HepG2 (cell line): ENCODE results near the gene PIP5KL1. TPM values are rescaled to one million over a fixed set of nuclear protein-coding genes. Genes with fewer than 3 reads are reported as not detected.

Experiments used
- ATAC-seq: fragments of 200-7000 bp; cut with Tn5 transposase; 3 replicates; pipeline ENCODE4 v1.9.1; 2020; ENCODE audit warnings: mild to moderate bottlenecking, moderate library complexity
- BruUV-seq: library from RNA; stranded (reverse); fragments of 400-500 nt; replicated peaks from 2 replicates; lab custom pipeline; 2021; lab: Mats Ljungman, UMichigan
- CTCF ChIA-PET: fragments of 300-600 bp; formaldehyde crosslinking; extraction: SDS; loops from one replicate; lab custom pipeline; 2021; ENCODE audit warnings: low total read pairs, inconsistent platforms, low intra/inter-chr PET ratio; lab: Yijun Ruan, JAX
- POLR2A ChIA-PET: fragments of 350-600 bp; sonication (Branson Sonifier 250); formaldehyde crosslinking; loops from one replicate; lab custom pipeline; 2020; ENCODE audit warnings: antibody characterized with exemption, inconsistent platforms; lab: Yijun Ruan, JAX
- DNase-seq: peaks from one replicate; pipeline ENCODE4 v3.0.0-alpha.2; 2015; ENCODE audit warnings: low spot score
- FAIRE-seq: peaks from 3 replicates; lab custom pipeline; 2011; peaks lifted over from hg19 to GRCh38; lab: Jason Lieb, UNC
- H2AFZ ChIP-seq: one replicate; pipeline ENCODE4 v1.6.1; 2011; ENCODE audit warnings: low read length, inconsistent platforms
- H3K27ac ChIP-seq: fragments of 300-600 bp; 3 replicates; pipeline ENCODE4 v1.8.0; 2011; ENCODE audit warnings: mixed run types, mild to moderate bottlenecking, mixed read lengths, low read length, inconsistent platforms; ENCODE audit not compliant: insufficient read depth; ENCODE audit errors: extremely low read length
- H3K27me3 ChIP-seq, 2 experiments: fragments of 200-600 bp in 1 of 2; 2 replicates in 1 of 2; 3 replicates in 1 of 2; pipeline versions ENCODE4 v1.6.0 to v1.8.0; 2011; ENCODE audit warnings: low read length in 2 of 2, mild to moderate bottlenecking in 2 of 2, moderate library complexity in 2 of 2, inconsistent platforms in 1 of 2; ENCODE audit not compliant: insufficient read depth in 2 of 2, control insufficient read depth in 1 of 2
- H3K36me3 ChIP-seq, 2 experiments: fragments of 200-600 bp in 1 of 2; replicated peaks in 1 of 2; 2 replicates in 1 of 2; 3 replicates in 1 of 2; pipeline versions ENCODE4 v1.5.1 to v1.8.0; 2011; ENCODE audit warnings: low read length in 2 of 2, inconsistent platforms in 1 of 2; ENCODE audit not compliant: insufficient read depth in 2 of 2, control insufficient read depth in 1 of 2
- H3K4me1 ChIP-seq: 2 replicates; pipeline ENCODE4 v1.5.1; 2012; ENCODE audit warnings: low read length, inconsistent platforms; ENCODE audit not compliant: insufficient read depth
- H3K4me2 ChIP-seq: 2 replicates; pipeline ENCODE4 v1.6.0; 2011; ENCODE audit warnings: low read depth, low read length, inconsistent platforms
- H3K4me3 ChIP-seq, 3 experiments: fragments of 200-600 bp in 1 of 3; sonication (generic), shearing (Covaris generic) in 1 of 3; replicated peaks in 1 of 3; 2 replicates each; pipeline ENCODE4 v1.5.1; 2011 to 2016; ENCODE audit warnings: low read length in 3 of 3, inconsistent platforms in 2 of 3, low read depth in 2 of 3, mild to moderate bottlenecking in 2 of 3, control low read depth in 1 of 3, mixed read lengths in 1 of 3; ENCODE audit not compliant: insufficient read depth in 1 of 3
- H3K79me2 ChIP-seq: one replicate; pipeline ENCODE4 v1.6.1; 2011; ENCODE audit warnings: low read length, inconsistent platforms; ENCODE audit not compliant: insufficient read depth
- H3K9ac ChIP-seq: 2 replicates; pipeline ENCODE4 v1.6.0; 2011; ENCODE audit warnings: mild to moderate bottlenecking, low read depth, low read length, inconsistent platforms; ENCODE audit not compliant: insufficient read depth
- H3K9me3 ChIP-seq: 2 replicates; pipeline ENCODE4 v1.5.1; 2012; ENCODE audit warnings: mild to moderate bottlenecking, low read length
- H4K20me1 ChIP-seq: 2 replicates; pipeline ENCODE4 v1.6.0; 2011; ENCODE audit warnings: inconsistent platforms, mild to moderate bottlenecking, low read length, moderate library complexity; ENCODE audit not compliant: insufficient read depth
- AKAP8 ChIP-seq: sonication (generic); formaldehyde crosslinking; IDR thresholded peaks from 2 replicates; pipeline ENCODE4 v1.5.1; 2020; ENCODE audit warnings: mild to moderate bottlenecking, missing genetic modification reagents
- ATM ChIP-seq: fragments of 450-650 bp; IDR thresholded peaks from 2 replicates; pipeline ENCODE4 v1.7.1; 2017; ENCODE audit warnings: mild to moderate bottlenecking, borderline replicate concordance
- BATF2 ChIP-seq: sonication (generic); formaldehyde crosslinking; IDR thresholded peaks from 2 replicates; pipeline ENCODE4 v1.8.0; 2022; ENCODE audit warnings: mild to moderate bottlenecking, missing genetic modification reagents, moderate library complexity
- HNF4G ChIP-seq, 2 experiments: sonication (generic) in 1 of 2; formaldehyde crosslinking in 1 of 2; IDR thresholded peaks; 2 replicates each; pipeline versions ENCODE4 v1.4.0 to v1.6.1; 2011 to 2020; ENCODE audit warnings: borderline replicate concordance in 2 of 2, low read depth in 2 of 2, mild to moderate bottlenecking in 2 of 2, low read length in 1 of 2, missing genetic modification reagents in 1 of 2, moderate library complexity in 1 of 2
- JDP2 ChIP-seq: sonication (generic); formaldehyde crosslinking; IDR thresholded peaks from 2 replicates; pipeline ENCODE4 v1.8.1; 2022; ENCODE audit warnings: missing genetic modification reagents, borderline replicate concordance
- NCOA1 ChIP-seq: sonication (generic); formaldehyde crosslinking; IDR thresholded peaks from 2 replicates; pipeline ENCODE4 v1.9.0; 2021; ENCODE audit warnings: missing genetic modification reagents
- NKX3-1 ChIP-seq: sonication (generic); formaldehyde crosslinking; IDR thresholded peaks from 2 replicates; pipeline ENCODE4 v1.5.0; 2020; ENCODE audit warnings: missing genetic modification reagents
- STAG1 ChIP-seq: sonication (generic); formaldehyde crosslinking; IDR thresholded peaks from 2 replicates; pipeline ENCODE4 v1.4.0; 2020; ENCODE audit warnings: missing genetic modification reagents
- TCF7 ChIP-seq: sonication (generic); IDR thresholded peaks from 2 replicates; pipeline ENCODE4 v1.6.1; 2016; ENCODE audit warnings: antibody characterized with exemption, low read depth
- ZBTB14 ChIP-seq: sonication (generic); formaldehyde crosslinking; IDR thresholded peaks from 2 replicates; pipeline ENCODE4 v1.4.0; 2020; ENCODE audit warnings: missing genetic modification reagents
- ZBTB2 ChIP-seq: sonication (generic); formaldehyde crosslinking; IDR thresholded peaks from 2 replicates; pipeline ENCODE4 v1.8.0; 2022; ENCODE audit warnings: low read depth, missing genetic modification reagents
- ZMYM4 ChIP-seq: sonication (generic); formaldehyde crosslinking; IDR thresholded peaks from 2 replicates; pipeline ENCODE4 v1.8.1; 2023; ENCODE audit warnings: mild to moderate bottlenecking, missing genetic modification reagents
- ZNF468 ChIP-seq: sonication (generic); formaldehyde crosslinking; IDR thresholded peaks from 2 replicates; pipeline ENCODE4 v1.8.0; 2022; ENCODE audit warnings: mild to moderate bottlenecking, moderate library complexity, missing genetic modification reagents
- ZNF567 ChIP-seq: sonication (generic); formaldehyde crosslinking; IDR thresholded peaks from 2 replicates; pipeline ENCODE4 v1.8.1; 2023; ENCODE audit warnings: mild to moderate bottlenecking, missing genetic modification reagents, borderline replicate concordance
- ZNF841 ChIP-seq: sonication (generic); formaldehyde crosslinking; IDR thresholded peaks from 2 replicates; pipeline ENCODE4 v1.8.1; 2023; ENCODE audit warnings: missing genetic modification reagents, borderline replicate concordance
- WGBS: methylation state at CpG from one replicate; pipeline ENCODE4 v1.1.6; 2017; ENCODE audit warnings: low lambda C conversion rate; 5-methylcytosine and 5-hydroxymethylcytosine counted together
- in situ Hi-C: cut with HindIII; loops from 2 replicates; pipeline ENCODE4 v1.10.0; 2017; ENCODE audit warnings: low pct_unique_long_range_greater_than_20kb; ENCODE audit not compliant: extremely low pct_ligation_motif_present
- intact Hi-C: fragments of 100-400 bp; cut with micrococcal nuclease; formaldehyde crosslinking; loops from one replicate; pipeline ENCODE4 v1.10.0; 2022; ENCODE audit not compliant: unreplicated experiment
- polyA plus RNA-seq, 8 experiments: library from polyadenylated mRNA; depleted of rRNA in 3 of 8; stranded (reverse) in 7 of 8; unstranded in 1 of 8; fragments of >200 nt; fragmentation: Illumina TruSeq in 4 of 8; extraction: Trizol in 4 of 8; gene quantifications; 2 replicates each; pipeline versions ENCODE4 v1.2.1 to v1.2.3, GENCODE V29; 2011 to 2016; ENCODE audit warnings: low read depth in 4 of 8, missing spikeins in 1 of 8, mixed read lengths in 1 of 8; ENCODE audit not compliant: insufficient read depth in 1 of 8
- total RNA-seq, 5 experiments: library from RNA; depleted of rRNA; stranded (reverse); fragments of >200 nt; fragmentation: Illumina TruSeq; extraction: Trizol; gene quantifications; 2 replicates each; pipeline ENCODE4 v1.2.3, GENCODE V29; 2016; ENCODE audit warnings: low read depth in 1 of 5
- TF ChIP-seq, protein P1 (sequence below): sonication (generic); formaldehyde crosslinking; IDR thresholded peaks from 2 replicates; pipeline ENCODE4 v1.4.0; 2020; ENCODE audit warnings: missing genetic modification reagents
- TF ChIP-seq, protein P2 (sequence below): sonication (generic); formaldehyde crosslinking; IDR thresholded peaks from 2 replicates; pipeline ENCODE4 v1.8.1; 2022; ENCODE audit warnings: mild to moderate bottlenecking, missing genetic modification reagents

Gene PIP5KL1
- total and polyA plus RNA-seq, 2 of the 13 experiments (the other 11 are each of a cell fraction or from before 2014, with no cell fraction given) = 0.20 to 0.49 TPM

DNA sequence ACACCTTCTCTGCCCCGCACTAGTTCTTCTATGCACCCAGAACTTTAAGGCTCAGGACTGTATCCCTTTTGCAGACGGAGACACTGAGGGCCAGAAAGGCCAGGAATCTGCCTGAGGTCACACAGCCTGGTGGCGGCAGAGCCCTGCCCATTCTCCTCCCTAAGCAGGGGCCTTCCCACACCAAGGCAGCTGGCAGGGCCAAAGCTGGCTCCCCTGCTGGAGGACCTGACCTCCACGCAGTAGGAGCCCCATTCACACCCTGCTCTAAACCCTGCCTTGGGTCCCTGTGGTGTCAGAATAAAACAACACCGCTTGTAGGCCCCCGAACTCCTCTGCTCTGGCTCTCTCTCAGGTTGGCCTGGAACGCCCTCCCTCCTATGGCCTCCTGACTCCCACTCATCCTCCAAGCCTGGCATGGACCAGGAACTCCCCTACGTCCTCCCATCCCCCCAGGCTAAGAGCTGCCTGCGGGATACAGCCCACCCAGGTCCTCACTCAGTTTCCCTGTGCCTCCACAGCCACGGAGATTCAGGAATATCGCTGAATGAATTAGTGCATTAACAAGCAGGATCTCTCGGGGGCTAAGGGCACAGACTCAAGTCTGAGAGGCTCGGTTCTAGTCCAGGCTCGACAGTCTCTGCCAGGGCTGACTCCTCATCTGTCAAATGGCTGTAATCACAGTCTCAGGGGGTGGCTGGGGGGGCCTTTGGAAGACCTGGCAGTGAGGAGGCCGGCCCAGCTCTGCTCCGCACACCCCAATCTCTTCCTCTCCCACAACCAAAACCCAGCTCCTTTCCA, 34.0 kb downstream of the PIP5KL1 start:
- intact Hi-C loops = no loop called here
- FAIRE-seq (no peak), ATAC-seq (no peak), DNase-seq (no peak)
- peaks cover 26 to 44% of the 10 kb centered on the region in 2 experiments for H3K36me3 ChIP-seq
- H3K27ac ChIP-seq = peak overlapping the region; percentile 92
- peak overlapping the region; percentile 86 for H3K4me2 ChIP-seq
- H4K20me1 ChIP-seq = no peaks in the 10 kb centered on the region
- H3K4me3 ChIP-seq = peak overlapping the region; percentile 48 to 67 (median 56)
- peaks cover 45% of the 10 kb centered on the region for H3K4me1 ChIP-seq
- peak overlapping the region; percentile 75 for H3K9ac ChIP-seq
- ChIA-PET POLR2A (interaction anchor here (0.7 to 3.8 kb wide), 24 partner anchors 10 to 788 kb away, joined by 3 to 55 read pairs (median 4); partner anchors contain the start of genes AK1, SLC2A8, ST6GALNAC4 and TOR2A), CTCF (no interaction called here)
- H3K9me3 ChIP-seq = peaks cover 17% of the 10 kb centered on the region
- H3K79me2 ChIP-seq = peaks cover 19% of the 10 kb centered on the region
- TSS peak; percentile 31 for BruUV-seq
- 64% methylated on average over 10 of the region's 16 CpGs for WGBS
- H2AFZ ChIP-seq = no peak overlapping the region
- H3K27me3 ChIP-seq = no peaks in the 10 kb centered on the region
- in situ Hi-C loops = no loop called here
- TF ChIP-seq ZNF567 (no peak), TCF7 (no peak), BATF2 (CRISPR knock-in tag) (no peak), ZMYM4 (CRISPR knock-in tag) (0 out of 2 replicates have a peak, but pooled peaks have one; percentile 4), ZNF468 (CRISPR knock-in tag) (no peak), NCOA1 (CRISPR knock-in tag) (no peak), ZBTB2 (CRISPR knock-in tag) (no peak), STAG1 (CRISPR knock-in tag) (no peak), JDP2 (CRISPR knock-in tag) (no peak), ZBTB14 (CRISPR knock-in tag) (no peak), NKX3-1 (no peak), AKAP8 (peak; percentile 14), ATM (no peak), HNF4G (IDR thresholded peaks at IDR 0.05; ENCODE audit: borderline replicate concordance, low read depth, low read length) (no peak), HNF4G (CRISPR knock-in tag; IDR thresholded peaks at IDR 0.05; ENCODE audit: borderline replicate concordance, low read depth) (no peak), ZNF841 (no peak)
- TF ChIP-seq, protein P1, sequence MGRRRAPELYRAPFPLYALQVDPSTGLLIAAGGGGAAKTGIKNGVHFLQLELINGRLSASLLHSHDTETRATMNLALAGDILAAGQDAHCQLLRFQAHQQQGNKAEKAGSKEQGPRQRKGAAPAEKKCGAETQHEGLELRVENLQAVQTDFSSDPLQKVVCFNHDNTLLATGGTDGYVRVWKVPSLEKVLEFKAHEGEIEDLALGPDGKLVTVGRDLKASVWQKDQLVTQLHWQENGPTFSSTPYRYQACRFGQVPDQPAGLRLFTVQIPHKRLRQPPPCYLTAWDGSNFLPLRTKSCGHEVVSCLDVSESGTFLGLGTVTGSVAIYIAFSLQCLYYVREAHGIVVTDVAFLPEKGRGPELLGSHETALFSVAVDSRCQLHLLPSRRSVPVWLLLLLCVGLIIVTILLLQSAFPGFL = no peak
- TF ChIP-seq, protein P2, sequence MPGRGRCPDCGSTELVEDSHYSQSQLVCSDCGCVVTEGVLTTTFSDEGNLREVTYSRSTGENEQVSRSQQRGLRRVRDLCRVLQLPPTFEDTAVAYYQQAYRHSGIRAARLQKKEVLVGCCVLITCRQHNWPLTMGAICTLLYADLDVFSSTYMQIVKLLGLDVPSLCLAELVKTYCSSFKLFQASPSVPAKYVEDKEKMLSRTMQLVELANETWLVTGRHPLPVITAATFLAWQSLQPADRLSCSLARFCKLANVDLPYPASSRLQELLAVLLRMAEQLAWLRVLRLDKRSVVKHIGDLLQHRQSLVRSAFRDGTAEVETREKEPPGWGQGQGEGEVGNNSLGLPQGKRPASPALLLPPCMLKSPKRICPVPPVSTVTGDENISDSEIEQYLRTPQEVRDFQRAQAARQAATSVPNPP (CRISPR knock-in tag) = 0 out of 2 replicates have a peak, but pooled peaks have one; percentile 48
